KBM-7 (cell line): Measurements from ENCODE around the gene PIK3R5.

Experiments used
- DNase-seq: peaks from one replicate; pipeline ENCODE4 v3.0.0-alpha.2; 2015
- in situ Hi-C: fragments of 300-500 bp; cut with MboI; formaldehyde crosslinking; loops from 2 replicates; pipeline ENCODE4 v1.14.3; 2020; ENCODE audit warnings: low sequenced_read_pairs, low pct_unique_long_range_greater_than_20kb, mixed read lengths

The PIK3R5 gene

DNA sequence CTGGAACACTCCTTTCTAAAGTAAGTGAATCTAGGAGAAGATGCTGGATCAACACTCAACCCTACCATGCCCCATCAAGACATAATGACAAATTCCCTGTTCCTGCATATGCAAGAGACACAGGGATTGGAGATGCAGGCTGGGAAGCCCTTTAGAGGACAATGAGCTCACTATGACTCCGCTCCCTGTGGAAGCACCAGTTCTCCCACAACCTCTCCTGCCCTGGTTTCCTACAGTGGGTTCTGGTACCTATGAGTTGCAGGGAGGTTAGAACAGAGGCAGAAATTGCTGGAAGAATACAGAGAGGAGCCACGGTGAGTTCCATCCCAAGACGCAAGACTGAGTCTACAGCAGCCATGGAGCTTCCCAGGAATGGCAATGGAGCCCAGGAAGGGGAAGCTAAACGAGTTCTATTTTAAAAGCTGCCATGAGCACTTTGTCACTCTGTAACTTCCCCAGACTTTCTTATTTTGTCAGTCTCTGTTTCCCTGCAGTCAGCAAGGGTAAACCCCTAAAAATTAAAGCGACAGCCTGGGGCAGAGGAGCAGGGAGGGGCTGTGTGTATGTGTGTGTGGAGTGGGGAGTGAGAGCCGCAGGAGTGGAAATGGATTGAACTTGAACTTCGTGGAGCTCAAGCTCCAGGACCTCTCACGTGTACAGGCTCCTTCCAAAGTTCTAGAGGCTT lies 55.8 kb downstream of the PIK3R5 start:
- in situ Hi-C loops = no loop called here
- DNase-seq = no peak

DNA sequence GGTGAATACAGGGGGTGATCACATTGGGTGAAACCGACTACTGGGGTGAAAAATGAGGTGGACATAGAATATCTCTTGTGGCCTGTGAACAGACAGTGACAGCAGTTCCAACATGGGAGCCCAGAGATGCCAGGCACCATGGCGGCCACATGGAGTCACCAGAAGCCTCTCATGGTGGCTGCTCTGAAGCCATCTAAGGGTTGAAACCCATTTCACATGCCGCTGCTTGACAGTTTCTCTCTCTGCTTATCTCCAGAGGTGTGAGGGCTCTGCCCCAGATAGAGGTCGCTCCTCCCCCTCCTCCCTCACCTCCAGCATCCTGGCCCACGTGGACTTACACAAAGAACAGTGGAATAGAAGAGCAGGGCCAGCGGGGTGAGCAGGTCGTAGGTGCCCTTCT lies 60.2 kb downstream of the PIK3R5 start:
- no peak for DNase-seq
- in situ Hi-C loops = no loop called here

DNA sequence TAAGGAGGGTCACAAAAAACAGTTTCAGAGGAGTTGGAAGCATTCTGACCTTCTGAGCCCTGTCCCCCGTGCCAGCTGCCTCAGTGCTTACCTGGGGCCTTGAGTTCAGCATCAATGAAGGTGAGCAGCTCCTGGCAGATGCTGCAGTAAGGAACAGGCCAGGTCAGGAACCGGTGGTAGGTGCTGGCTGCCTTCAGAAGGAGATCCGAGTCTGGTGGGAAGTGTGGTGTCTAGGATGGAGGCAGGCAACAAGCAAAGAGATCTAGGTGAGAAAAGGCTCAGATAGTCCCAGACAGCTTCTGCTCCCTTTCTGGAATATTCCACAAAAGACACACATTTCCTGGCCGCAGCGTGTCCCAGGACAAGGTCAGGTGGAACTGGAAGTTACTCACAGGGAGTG lies 60.8 kb downstream of the PIK3R5 start:
- DNase-seq = no peak
- in situ Hi-C loops = no loop called here

DNA sequence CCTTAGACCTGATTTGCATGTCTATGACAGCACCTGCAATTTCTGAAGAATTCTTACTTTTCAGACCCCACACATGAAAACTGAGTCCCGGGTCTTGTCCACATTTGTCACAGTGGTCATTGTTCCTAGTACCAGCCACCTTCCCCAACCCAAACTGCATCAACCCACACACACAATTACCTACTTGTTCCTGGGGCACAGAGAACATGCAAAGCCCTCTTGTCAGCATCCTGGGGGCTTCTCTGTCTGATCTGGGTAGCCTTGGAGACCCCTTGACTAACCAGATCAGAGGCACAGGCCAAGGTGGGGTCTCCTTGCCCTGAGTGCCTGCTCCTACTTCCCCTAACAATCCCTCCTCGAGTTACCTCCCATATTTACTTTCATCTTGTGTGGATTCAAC lies 61.3 kb downstream of the PIK3R5 start:
- in situ Hi-C loops = no loop called here
- no peak for DNase-seq

DNA sequence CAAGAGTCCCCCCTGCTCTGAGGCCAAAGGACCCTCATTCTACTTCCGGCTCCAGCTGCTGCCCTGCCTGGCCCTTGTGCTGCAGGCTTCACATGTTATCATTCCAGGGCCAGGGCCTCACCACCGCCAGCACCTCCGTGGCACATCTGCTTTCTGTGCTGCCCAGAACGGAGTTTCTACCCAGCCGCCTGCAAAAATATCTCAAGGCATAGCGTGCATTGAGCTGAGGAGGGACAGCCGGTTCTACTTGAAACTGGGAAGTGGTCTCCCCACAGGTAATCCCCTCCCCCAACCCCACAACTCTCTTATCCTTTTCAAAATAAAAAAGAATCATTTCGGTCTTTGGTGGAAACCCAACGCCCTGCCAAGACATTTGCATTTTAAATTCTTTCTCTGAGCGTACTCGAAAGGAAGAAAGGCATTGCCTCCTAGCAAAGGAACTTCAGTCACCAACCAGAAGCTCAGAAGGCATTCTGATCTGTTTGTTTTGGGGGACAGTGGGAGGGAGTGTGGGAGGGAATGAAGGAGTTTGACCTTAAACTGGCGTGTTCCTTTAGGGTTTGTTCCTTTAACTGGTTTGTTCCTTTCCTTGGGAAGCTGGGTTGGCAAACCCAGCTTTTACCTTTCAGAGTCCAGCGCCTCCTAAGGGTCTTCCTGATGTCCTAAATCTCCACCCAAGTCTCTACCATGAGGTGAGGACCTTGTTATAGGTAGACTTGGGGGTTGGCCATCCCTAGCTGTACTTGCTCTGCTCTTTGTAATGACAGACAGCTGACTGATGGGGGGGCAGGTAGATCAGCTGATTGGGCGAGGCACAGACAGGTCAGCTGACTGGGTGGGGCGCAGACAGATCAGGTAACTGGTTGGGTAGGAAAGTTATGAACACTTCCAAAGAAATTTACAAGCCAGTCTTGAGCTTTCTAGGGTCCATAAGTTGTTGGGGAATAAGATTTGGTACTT lies 64.6 kb downstream of the PIK3R5 start:
- no peak for DNase-seq
- in situ Hi-C loops = no loop called here

DNA sequence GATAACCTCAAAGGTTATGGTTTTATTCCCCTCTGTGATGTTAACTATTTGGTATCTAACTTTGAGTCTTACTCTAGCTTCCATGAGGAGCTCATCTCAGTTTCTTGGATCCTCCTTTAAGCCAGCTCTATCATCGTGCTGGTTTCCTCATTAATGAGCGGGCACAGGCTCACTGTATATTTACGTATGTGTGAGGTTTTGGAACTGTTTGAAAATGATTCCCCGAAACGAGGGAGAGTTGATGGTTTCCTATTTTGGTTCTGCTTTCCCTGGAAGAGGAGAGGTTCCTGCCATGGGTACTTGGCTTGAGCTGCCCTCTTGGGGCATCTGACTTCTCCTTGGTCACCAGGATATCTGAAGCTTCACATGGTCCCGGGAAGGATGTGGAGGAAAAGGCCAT lies 65.3 kb downstream of the PIK3R5 start:
- in situ Hi-C loops = no loop called here

DNA sequence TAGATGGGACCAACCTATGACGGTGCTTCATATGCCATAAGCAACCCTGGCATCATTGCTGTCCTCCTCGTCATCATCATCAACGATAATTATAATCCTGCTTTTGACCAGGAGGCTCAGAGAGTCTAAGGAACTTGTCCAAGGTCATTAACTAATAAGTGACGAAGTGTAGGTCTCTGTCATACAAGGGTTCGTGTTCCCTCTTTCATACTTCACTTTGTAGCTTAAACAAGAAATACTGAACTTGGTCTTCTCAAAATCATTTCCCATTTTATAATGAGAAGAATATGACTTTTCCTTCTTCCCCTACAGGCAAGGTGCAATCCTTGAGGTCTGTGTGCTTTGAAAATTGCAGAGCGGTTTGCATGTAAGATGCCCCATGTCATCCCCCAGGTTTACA lies 66.9 kb downstream of the PIK3R5 start:
- no peak for DNase-seq
- in situ Hi-C loops = no loop called here

More for the DNA sequence above, 65.3 kb downstream of the PIK3R5 start:
- no peak for DNase-seq

DNA sequence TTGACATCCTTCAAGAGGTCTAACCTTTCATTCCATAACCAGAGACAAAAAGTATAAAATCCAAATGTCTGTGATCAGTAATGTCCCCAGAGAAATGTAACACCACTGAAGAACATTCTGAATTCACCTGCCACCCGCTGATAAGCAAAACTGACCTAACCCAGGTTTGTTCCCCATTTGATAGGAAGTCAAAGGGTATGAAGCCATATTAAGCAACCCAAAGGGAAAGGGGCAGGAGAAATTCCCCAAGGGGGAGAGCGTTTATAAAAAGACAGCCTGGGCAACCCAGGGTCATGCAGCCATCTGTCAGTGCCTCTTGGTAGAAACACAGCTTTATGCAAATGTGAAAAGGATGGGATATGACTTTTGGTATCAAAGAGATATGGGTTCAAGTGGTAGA lies 67.4 kb downstream of the PIK3R5 start:
- in situ Hi-C loops = no loop called here
- no peak for DNase-seq

DNA sequence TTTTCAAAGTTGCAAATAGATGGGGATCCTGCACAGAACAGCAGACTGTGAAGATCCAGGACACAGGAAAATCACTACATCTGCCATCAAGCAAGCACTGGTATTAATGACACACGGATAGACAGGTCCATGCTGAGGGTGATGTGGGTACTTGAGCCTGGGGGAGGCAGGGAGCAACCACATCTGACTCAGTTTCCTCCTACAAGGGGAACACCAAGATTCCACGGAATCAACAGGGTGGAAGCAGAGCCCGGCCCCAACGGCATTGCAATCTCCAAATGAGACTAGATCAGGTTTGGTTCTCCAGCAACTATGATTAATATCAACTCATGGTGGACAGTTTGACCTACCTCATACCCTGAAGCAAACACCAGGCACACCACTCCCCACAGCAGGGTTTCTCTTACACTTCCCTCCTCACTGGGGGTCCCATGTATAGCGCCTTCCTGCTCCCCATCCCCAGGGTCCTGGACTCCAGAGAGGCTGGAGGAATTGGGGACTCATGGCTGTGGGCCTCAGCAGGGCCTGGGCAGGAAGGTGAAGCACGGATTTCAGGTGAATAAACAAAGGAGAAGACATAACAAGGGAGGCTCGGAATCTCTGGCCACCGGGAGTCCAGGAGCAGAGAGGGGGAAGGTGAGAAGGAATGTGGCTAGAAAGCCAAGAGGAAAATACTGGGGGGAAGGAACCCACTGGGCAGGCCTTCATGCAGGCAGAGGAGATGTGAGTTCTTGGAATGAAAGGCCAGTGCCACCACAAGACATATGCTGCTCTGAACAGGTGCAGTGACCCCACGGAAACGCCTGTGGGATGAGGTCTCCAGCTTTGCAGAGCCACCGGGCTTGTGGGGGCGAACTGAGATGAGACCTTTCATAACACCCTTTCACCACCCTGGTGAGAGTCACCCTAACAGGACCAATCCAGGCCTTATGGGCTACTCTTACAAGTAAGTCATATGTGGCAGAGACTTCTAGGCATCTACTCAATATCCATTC lies 68.6 kb downstream of the PIK3R5 start:
- in situ Hi-C loops = no loop called here
- no peak for DNase-seq

DNA sequence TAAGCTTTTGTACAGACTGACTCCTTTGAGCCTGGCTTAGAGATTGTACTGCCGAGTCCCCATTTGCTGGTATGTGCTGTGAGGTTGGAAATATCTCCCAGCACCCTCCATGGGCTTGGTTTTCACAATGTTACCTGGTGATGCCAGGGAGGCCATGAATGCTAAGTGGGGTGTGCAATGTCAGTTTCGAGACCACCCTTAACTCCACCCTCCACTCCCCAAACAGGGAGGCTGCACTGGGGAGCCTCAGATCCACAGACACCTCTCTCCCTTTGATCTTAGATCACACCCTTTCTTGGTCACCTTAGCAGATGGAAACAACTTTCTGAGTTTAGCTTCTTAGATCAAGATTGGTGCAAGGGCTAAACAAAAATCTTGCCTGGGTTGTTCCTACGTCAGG lies 69.4 kb downstream of the PIK3R5 start:
- no peak for DNase-seq

DNA sequence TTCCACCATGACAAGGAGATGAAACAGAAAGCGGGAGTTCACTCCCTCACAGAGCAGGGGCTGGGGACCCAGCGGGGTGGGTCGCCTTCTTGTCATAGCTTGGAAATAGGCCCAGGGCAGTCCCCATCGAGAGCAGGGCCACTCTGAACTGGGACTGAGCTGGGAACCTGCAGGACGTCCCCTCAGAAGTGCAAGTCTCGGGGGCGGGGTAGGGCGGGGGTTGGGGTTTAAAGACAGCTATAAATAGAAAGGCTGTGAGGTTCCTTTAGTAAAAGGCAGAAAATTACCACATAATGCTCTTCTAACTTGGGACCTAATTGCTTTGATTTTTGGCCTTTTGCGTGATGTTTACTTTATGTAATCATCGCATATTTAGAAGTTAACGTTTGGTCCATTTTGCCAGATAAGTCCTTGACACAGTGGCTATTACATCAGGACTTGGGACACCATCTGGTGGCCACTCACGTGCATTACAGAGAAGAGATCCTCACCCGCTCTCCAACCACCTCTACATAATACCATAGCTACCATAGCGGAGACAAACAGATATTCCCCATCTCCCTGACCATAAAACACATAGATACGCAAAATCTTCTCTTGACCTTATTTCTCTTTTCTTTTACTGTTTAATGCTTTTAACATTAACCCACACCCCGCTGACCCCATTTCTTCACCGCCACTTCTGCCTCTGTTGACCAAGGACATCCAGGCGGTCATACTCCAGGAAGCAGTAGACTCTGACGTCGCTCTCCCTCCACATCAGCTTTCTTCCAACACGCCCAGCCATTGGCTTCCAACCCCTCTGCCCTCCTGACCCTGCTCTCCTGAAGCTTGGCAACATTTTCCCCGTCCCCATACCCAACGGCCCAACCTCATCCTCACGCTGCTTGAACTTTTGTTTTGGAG lies 70.6 kb downstream of the PIK3R5 start:
- DNase-seq = peak; percentile 90
- in situ Hi-C loops = no loop called here

More for the DNA sequence above, 69.4 kb downstream of the PIK3R5 start:
- in situ Hi-C loops = no loop called here

DNA sequence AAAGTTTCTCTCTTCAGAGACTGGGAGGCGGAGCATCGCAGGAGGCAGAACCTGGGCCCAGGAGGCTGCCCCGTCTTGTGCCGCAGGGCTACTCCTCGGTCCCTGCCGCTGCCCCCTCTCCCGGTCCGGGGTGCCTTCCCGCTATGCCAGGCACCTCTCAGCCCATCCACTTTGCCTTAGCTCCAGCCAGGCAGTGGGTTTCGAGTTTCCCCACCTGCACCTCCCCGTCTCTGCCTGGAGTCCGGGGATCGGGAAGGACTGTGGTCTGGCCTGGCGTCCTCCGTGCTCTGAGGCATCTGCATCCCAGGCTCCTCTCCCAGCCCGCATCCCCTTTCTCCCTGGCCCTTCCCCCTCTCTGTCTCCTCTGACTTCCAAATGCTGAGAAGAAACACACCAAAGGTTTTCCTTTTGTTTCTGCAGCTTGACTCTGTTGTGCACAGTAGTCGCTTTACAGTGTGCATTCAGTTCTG lies 71.3 kb downstream of the PIK3R5 start:
- DNase-seq = no peak
- in situ Hi-C loops = no loop called here

DNA sequence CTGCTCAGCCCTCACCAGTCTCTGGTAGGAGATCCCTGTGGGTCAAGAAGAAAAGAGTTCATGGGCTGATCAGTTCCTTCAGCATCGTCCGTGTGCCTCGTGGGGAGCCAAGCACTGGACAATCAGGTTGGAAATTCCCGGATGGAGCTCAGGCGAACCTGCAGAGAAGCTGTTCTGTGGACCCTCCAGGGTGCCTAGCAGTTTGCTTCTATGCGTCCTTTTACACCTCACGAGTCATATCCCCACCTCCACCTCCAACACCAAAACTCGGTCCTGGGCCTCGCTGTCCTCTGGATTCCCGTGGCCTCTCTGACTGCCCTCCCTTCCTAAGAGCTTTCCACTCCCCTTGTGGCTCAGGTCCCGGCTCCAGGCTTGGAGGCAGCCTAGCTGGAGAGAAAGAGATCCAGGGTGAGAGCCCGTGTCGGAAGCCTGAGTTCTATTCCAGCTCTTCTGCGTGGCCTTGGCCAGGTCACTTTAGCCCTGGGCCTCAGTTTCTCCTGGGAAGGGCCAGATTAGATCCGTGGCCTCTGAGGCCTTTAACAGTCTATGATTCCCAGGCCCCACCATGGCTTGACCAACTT lies 71.8 kb downstream of the PIK3R5 start:
- no peak for DNase-seq
- in situ Hi-C loops = no loop called here

DNA sequence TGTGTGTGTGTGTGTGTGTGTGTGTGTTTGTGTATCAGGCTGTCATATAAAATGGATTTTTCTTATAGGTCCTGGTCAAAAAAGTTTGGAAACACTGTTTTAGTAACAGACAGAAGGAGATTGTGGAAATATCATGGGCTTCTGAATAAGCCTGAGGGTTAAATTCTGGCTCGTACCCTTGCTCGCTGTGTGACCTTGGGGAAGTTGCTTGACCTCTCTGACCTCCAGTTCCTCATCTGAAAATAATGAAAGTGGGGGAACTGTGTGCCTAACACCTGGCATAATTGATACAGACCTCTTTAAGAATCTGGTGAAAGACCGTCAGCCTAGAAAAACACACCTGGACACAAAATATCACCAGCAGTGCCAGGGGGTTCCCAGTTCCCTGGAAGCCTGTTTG lies 72.4 kb downstream of the PIK3R5 start:
- in situ Hi-C loops = no loop called here
- DNase-seq = no peak

DNA sequence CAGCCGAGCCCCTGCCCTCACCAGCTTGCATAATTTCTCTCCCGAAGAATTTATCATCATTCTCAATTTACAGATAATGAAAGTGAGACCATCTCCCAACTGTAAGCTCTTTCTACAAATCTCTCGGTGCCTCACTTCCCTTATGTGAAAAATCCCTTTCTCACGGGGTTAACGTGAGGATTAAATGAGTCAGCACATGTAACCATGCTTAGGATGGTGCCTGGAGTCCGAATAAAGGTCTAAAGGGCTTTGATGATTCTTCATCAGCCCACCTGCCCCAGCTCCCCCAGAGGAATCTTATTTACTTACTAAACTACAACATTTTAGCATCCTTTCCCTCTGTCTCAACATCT lies 73.2 kb downstream of the PIK3R5 start:
- DNase-seq = no peak
- in situ Hi-C loops = no loop called here

DNA sequence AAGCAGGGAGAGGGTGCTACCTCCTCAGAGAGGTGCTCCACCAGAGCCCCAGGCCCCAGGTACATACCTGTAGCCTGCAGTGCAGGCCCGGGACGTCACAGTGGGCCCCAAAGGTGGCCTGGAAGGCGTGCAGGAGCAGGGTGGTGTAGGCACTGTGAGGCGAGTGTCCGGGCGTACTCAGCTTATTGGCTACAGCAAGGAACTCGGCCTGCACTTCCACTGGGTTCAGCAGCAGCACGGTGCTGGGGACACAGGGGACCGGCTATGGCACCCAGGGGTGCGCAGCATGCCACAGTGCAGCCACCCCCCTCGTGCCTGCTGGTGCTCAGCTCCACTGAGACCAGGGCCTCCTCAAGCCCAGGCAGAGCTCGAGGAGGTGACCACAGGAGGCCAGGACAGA lies 74.8 kb downstream of the PIK3R5 start:
- in situ Hi-C loops = no loop called here
- DNase-seq = no peak

DNA sequence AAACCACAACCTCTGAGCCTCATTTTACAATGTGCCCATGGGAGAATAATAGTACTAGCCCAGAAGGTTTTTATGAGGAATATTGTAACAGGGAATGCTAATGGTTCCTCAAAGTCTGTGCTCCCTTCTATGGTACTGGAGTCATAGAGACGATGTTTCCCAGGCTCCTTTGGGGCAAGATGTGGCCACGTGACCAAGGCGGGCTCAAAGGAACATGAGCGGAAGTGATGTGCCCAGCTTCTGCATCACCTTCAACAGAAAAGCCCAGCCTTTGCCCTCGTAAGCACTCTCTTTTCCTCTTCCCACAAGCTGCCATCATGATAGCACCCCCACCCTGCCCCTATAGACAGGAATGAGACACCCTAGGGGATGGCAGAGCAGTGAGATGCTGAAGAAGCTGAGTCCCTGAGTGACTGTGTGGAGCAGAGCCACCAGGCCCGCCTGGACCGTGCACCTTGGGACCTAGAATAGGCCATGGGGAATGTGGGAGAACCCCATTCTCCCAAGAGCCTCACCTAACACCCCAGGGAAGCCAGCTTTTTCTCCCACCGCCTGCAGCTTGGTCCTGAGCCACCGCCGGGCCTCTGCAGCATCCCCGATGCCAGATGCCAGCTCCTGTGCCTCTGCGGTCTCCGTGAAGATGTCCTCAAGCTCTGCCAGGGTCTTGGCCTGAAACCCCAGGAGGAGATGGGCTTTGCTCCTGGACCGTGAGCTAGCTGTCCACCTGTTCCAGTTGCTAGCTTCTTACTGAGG lies 75.9 kb downstream of the PIK3R5 start:
- in situ Hi-C loops = no loop called here
- no peak for DNase-seq
